Nucleus accumbens (tissue), 56 donors: ENCODE data around the gene MPC2.
A peak's percentile ranks its signal among the peaks of the same experiment; 100 is the strongest.
"Not testable (repeated sequence)": the region's sequence is repeated elsewhere in the genome, so short reads cannot be mapped to it uniquely, and the experiment has no call there.

ENCODE experiments used
- DNase-seq, 56 donors: peaks; one replicate each; lab custom pipeline; 2025; lab: John Stamatoyannopoulos, UW

MPC2 gene

GRCh38 chr1:167935216-167936067, 1.4 kb downstream of the MPC2 start:
- DNase-seq = peak in 16 of 56 donors; percentile 11 to 75 (median 47)

GRCh38 chr1:167934426-167935215, 2.3 kb downstream of the MPC2 start:
- no peak for DNase-seq

- DNase-seq = no peak
These were observed 3.1 kb downstream of the MPC2 start for GRCh38 chr1:167933788-167934187.

GRCh38 chr1:167929725-167930124, 7.1 kb downstream of the MPC2 start:
- DNase-seq = no peak

- not testable (repeated sequence) for DNase-seq
These were observed 8.0 kb downstream of the MPC2 start for GRCh38 chr1:167928919-167929318.

- DNase-seq = no peak
These were observed 8.4 kb downstream of the MPC2 start for GRCh38 chr1:167928457-167928852.

- DNase-seq = no peak
These were observed 9.7 kb downstream of the MPC2 start for GRCh38 chr1:167927046-167927754.

- no peak for DNase-seq
These were observed 10.3 kb downstream of the MPC2 start for GRCh38 chr1:167926486-167926997.

- no peak for DNase-seq
These were observed 12.2 kb downstream of the MPC2 start for GRCh38 chr1:167924543-167925231.

GRCh38 chr1:167924102-167924501, 12.8 kb downstream of the MPC2 start:
- no peak for DNase-seq

GRCh38 chr1:167923324-167924056, 13.4 kb downstream of the MPC2 start:
- DNase-seq = no peak

- no peak for DNase-seq
These were observed 14.2 kb downstream of the MPC2 start for GRCh38 chr1:167922611-167923074.

- DNase-seq = no peak
These were observed 14.8 kb downstream of the MPC2 start for GRCh38 chr1:167922023-167922422.

GRCh38 chr1:167916766-167917511, 19.9 kb downstream of the MPC2 start:
- DNase-seq = no peak

GRCh38 chr1:167915569-167915968, 21.3 kb downstream of the MPC2 start:
- DNase-seq = no peak

- DNase-seq = peak in 2 of 56 donors; percentile 2 to 6
These were observed 22.9 kb downstream of the MPC2 start, which contains the start of gene ADCY10 for GRCh38 chr1:167913895-167914496. ADCY10 (minus strand) TSS chr1:167914134; CDS start chr1:167905140, 8,994 bp downstream.

- no peak for DNase-seq
These were observed 24.6 kb downstream of the MPC2 start for GRCh38 chr1:167912294-167912693.

- no peak for DNase-seq
These were observed 25.5 kb downstream of the MPC2 start for GRCh38 chr1:167911413-167911812.
